GM19324 (cell line): ENCODE results near the gene OSBPL10.
"Not testable (repeated sequence)": the region's sequence is repeated elsewhere in the genome, so short reads cannot be mapped to it uniquely, and the experiment has no call there.

Experiments used
- ATAC-seq: cut with Tn5 transposase; IDR thresholded peaks from one replicate; pipeline ENCODE4 v1.9.1; 2021; ENCODE audit warnings: mild to moderate bottlenecking, moderate library complexity; ENCODE audit not compliant: unreplicated experiment, low FRiP score

Gene OSBPL10

DNA sequence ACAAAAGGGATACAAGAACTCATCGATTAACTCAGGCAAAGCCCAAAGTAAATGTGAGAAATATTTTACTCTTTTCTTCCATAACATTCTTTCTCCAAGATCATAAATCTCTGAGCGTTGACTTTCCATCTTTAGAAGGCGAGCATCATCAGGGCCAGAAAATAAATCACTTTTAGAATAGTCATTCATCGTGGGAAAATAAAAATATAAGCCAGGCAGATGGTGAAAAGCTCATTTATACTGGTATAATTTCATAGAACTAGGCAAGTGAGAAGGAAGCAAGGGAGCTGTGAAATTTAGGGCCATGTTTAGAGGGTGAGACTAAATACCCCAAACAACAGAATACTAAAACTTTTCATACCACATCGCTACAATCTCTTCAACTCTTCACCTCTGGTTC lies 257.4 kb downstream of the OSBPL10 start:
- ATAC-seq = no peak

GRCh38 chr3:31721676-31722075 lies 259.4 kb downstream of the OSBPL10 start:
- ATAC-seq = no peak

GRCh38 chr3:31714495-31715280 lies 266.4 kb downstream of the OSBPL10 start:
- ATAC-seq = no peak

GRCh38 chr3:31713816-31714215 lies 267.2 kb downstream of the OSBPL10 start:
- no peak for ATAC-seq

- no peak for ATAC-seq
Measured at GRCh38 chr3:31710123-31710803, 270.8 kb downstream of the OSBPL10 start.

DNA sequence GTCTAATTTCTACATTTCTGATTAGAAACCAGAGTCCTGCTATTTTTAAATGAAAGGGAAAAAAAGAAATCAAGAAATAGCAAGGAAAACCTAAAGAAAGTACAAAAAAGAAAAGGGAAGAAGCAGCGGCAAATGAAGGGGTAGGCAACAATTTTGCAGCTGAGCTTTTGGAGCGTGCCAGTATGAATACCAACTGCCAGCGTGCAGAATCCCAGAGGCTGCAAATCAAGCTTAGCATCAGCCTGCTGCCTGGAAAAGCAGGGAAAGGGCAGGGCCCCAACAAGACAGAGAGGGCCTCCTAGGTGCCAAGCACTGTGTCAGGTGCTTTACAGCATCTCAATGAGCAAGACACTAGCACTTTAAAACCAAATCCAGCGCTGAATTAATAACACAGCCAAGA lies 271.5 kb downstream of the OSBPL10 start:
- ATAC-seq = no peak

GRCh38 chr3:31709005-31709404 lies 272.1 kb downstream of the OSBPL10 start:
- ATAC-seq = no peak

- no peak for ATAC-seq
Measured at GRCh38 chr3:31707286-31707685, 273.8 kb downstream of the OSBPL10 start.

GRCh38 chr3:31705736-31706135 lies 275.3 kb downstream of the OSBPL10 start:
- ATAC-seq = no peak

GRCh38 chr3:31704591-31705179 lies 276.4 kb downstream of the OSBPL10 start:
- ATAC-seq = no peak

DNA sequence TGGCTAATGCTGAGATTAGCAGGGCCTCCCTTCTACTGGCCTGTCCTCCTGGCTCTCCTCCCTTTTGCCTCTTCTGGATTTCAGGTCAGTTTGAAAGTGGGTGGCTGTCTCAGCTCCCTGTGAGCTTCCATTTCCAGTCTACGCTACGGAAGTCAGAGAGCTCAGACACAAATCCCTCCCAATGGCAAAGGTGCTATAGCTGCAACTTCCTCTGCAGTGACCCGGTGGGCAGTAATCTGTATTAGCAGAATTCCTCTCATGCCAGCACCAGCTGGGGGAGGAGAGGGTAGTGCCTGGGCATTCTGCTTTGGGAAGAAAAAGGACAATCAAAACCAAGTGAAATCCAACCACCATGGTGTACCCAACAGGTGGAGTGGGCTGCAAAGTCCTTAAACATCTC lies 276.9 kb downstream of the OSBPL10 start:
- no peak for ATAC-seq

DNA sequence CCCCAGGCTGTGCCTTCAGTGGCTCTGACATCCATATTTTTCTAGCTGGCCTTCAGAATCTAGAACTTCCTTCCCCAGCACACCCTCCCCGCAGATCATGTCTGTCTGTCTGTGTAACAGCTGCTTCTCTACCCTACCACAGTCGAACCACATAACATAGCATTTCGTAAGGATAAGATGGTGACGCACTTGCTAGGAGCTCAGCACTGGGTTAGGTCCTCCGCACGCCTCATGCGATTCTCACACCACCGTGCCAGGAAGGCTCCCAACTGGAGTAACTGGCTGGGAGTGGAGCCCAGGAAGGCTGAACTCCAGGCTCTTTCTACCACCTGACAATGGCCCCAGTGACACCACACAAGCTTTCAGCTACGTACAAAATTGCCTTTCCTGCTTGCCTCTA lies 279.8 kb downstream of the OSBPL10 start:
- no peak for ATAC-seq

- ATAC-seq = no peak
Measured at GRCh38 chr3:31699309-31699953, 281.6 kb downstream of the OSBPL10 start.

GRCh38 chr3:31696815-31697548 lies 284.1 kb downstream of the OSBPL10 start:
- no peak for ATAC-seq

DNA sequence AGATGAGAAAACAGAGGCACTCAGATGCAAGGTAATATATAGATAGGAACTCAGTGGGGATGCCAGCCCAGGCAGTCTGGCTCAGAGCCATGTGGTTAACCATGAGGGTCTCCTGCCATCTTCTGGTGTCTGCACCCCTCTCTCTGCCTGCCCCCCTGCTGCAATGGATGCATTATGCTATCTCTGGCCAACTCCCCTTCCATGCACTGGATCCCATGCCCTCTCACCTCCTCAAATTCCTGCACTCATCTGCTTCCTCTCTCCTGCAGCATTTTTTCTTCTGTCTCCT lies 285.1 kb downstream of the OSBPL10 start:
- ATAC-seq = no peak

- ATAC-seq = peak; percentile 54
Measured at GRCh38 chr3:31695280-31696008, 285.6 kb downstream of the OSBPL10 start.

- no peak for ATAC-seq
Measured at GRCh38 chr3:31693346-31693745, 287.7 kb downstream of the OSBPL10 start.

DNA sequence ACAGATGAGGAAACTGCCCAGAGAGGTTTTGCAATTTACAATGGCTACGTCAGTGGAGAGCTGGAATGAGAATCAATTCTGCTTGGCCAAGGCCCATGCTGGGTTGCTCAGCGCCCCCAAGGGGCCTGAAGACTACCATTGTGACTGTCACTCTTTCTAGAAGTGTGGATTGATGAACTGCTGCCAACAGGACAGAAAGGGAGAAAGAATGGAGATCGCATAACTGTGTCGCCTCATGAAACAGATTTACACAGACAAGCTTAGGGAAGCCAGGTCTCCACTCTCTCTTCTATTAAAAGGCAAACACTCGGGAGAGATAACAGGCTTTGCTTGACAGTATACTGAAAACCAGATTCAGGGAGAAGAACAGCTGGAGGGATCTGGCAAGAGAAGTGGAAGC lies 288.3 kb downstream of the OSBPL10 start:
- ATAC-seq = no peak

DNA sequence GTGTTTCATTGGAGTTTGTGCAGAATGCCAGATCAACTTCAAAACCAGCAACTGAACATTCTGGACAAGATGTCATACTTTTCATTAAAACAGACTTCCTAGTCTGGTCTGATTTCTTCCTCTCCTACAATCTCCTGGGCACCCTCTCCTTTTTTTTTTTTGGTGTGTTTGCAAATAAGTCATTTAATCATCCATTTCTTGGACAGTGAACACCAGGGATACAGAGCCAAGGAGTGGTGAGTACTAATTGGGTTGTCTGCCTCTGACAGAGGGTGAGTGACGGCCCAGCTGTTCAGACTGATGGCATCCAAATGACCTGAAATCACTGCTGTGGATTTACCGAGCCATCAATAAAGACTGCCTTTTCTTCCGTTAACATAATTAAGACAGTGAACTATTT lies 290.3 kb downstream of the OSBPL10 start:
- no peak for ATAC-seq

- not testable (repeated sequence) for ATAC-seq
Measured at GRCh38 chr3:31689523-31689922, 291.5 kb downstream of the OSBPL10 start.
